ENCODE data around the gene SLC4A9.

The SLC4A9 gene

GRCh38 chr5:140362875-140363630 is 3.1 kb downstream of the SLC4A9 start:
- peak; percentile 76 for DNase-seq (ENCODE audit: low read depth)

DNA sequence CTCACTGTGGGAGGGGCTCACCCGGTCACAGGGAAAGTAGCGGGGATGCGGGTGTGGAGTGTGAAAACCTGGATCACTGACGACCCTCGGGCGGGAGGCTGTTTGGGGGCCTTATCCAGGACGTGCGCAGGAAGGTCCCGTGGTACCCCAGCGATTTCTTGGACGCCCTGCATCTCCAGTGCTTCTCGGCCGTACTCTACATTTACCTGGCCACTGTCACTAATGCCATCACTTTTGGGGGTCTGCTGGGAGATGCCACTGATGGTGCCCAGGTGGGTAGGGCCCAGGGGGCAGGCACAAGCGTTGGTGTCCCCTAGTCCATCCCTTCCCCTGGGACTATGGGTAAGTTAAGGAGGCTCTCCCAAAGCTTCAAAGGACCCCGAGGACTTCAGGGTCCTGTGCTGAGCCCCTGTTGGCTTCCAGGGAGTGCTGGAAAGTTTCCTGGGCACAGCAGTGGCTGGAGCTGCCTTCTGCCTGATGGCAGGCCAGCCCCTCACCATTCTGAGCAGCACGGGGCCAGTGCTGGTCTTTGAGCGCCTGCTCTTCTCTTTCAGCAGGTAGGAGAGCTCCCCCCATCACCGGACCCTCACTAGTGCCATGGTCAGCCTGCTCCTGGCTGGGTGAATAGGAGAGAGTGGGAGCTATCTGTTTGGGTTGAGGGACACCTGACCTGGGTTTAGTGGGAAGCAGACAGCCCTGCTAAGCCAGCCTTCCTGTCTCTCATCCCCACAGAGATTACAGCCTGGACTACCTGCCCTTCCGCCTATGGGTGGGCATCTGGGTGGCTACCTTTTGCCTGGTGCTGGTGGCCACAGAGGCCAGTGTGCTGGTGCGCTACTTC is 3.9 kb downstream of the SLC4A9 start:
- no peak for DNase-seq (ENCODE audit: low read depth)

- no peak for DNase-seq (ENCODE audit: low read depth)
Observed at GRCh38 chr5:140364472-140364765, 4.4 kb downstream of the SLC4A9 start.

GRCh38 chr5:140365282-140365681 is 5.3 kb downstream of the SLC4A9 start:
- no peak for DNase-seq (ENCODE audit: low read depth)

DNA sequence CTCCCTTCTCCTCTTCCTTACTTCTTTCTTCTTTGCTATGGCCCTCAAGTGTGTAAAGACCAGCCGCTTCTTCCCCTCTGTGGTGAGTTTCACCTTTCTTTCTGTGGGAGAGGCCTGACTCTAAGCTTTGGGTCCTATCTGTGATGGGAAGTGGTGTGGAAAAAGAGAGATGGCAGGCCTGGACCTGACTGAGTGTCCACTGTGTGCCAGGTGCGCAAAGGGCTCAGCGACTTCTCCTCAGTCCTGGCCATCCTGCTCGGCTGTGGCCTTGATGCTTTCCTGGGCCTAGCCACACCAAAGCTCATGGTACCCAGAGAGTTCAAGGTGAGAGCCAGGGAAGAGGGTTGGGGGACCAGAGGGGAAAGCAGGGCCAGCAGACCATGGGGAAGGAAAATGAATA is 5.9 kb downstream of the SLC4A9 start:
- no peak for DNase-seq (ENCODE audit: low read depth)

DNA sequence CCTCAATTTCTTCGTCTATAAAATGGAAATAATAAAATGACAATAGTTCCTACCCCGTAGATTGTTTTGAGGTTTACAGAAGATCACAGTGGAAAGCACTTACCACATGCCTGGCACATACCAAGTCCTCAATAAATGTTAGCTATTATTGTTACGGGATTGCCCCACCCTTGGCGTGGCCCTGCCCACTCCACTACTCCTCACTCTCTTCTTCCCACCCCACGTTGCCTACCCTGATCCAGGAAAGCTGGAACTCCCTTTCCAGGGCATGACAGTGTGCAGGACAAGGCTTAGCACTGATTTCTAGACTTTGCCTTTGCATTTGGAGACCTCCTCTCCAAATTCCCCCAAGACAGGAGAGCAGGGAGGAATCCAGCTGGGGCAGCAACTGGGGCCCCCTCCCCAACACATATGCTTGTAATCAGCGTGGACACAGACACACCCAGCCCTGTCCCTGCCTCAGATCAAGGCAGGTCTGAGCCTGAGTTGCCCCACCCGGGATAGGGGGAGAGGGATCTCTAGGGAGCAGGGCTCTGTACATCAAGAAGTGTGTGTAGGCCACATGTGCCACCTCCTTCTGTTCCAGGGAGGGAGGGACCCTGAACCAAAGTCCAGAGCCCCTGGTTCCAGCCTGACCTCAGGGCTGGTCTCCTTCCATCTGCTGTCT is 6.7 kb downstream of the SLC4A9 start:
- DNase-seq (ENCODE audit: low read depth) = no peak

DNA sequence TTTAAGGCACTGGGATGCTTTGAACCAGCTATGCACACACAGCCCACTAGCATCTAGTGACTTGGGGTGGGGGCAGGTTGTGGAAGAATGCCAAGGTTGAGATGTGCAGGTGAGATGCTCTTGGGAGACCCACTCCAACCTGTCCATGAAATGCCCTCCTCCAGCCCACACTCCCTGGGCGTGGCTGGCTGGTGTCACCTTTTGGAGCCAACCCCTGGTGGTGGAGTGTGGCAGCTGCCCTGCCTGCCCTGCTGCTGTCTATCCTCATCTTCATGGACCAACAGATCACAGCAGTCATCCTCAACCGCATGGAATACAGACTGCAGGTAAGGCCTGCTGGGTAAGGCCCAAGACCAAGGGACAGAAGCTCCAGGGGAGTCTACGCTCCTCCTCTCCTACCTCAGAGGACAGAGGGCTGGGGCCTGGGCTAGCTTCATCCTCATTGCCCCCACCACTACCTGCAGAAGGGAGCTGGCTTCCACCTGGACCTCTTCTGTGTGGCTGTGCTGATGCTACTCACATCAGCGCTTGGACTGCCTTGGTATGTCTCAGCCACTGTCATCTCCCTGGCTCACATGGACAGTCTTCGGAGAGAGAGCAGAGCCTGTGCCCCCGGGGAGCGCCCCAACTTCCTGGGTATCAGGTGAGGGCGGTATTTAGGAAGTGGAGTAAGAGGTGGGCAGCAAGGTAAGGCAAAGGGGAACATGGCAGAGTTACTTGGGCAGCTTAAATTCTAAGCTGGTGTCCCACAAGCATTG is 7.4 kb downstream of the SLC4A9 start:
- no peak for DNase-seq (ENCODE audit: low read depth)

DNA sequence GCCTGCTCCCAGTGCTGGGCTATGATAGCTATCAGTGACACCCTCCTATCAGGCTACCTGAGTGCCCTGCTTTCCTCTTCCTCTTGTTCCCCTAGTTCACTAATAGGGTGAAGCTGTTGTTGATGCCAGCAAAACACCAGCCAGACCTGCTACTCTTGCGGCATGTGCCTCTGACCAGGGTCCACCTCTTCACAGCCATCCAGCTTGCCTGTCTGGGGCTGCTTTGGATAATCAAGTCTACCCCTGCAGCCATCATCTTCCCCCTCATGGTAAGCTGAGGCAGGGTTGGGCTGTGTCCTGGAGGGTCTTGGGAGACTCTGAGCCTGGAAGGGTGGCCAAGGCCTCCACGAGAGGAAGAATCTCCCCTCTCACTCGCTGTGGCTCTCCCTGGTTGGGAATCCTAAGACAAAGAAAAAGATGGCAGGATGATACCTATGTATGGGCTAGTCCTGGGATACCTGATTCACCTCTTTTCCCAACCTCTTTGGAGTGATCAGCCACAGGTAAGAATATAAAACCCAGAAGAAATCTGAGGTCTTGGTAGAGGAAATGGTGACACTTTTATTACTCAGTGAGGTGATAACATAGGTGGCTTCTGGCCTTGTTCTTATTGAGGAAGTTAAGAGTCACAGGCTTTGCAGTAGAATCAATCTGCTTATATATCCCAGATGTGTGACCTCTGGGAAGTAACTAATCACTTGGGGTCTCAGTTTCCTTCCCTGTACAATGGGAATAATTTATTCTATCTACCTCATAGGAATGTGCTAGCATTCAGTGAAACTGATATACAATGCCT is 11.6 kb downstream of the SLC4A9 start:
- no peak for DNase-seq (ENCODE audit: low read depth)

DNA sequence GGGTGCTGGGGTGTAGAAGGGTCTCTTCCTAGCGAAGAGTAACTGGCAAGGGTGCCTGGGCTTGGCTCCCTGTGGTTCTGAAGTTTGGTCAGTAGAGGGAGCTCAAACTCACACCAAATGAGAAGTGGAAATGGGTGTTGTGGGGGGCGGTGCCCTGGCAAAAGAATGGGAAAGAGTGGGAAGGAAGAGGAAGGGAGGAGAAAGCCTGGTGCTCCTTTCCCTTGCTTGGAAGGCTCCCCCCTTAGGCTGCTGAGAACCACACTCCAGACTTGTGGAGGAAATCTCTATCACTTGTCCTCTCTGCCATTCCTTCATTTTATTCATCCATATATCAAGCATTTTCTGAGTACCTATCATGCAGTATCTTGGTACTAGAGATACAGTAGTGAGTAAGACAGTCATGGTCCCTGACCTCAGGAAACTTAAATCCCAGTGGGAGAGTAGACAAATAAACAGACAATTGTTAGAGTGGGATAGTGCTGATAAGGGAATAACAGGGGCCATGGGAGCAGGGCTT is 13.0 kb downstream of the SLC4A9 start:
- no peak for DNase-seq (ENCODE audit: low read depth)

DNA sequence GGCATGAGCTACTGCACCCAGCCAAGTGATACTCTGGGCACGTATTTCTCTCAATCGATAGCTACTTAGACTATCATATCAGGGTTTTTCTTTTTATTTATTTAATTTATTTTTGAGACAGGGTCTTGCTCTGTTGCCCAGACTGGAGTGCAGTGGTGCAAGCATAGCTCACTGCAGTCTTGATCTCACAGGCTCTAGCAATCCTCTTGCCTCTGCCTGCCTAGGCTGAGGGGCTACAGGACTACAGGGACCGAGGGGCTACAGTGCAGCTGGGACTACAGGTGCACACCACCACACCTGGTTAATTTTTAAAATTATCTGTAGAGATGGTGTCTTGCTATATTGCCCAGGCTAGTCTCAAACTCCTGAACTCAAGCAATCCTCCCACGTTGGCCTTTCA is 21.4 kb downstream of the SLC4A9 start:
- DNase-seq (ENCODE audit: low read depth) = no peak

DNA sequence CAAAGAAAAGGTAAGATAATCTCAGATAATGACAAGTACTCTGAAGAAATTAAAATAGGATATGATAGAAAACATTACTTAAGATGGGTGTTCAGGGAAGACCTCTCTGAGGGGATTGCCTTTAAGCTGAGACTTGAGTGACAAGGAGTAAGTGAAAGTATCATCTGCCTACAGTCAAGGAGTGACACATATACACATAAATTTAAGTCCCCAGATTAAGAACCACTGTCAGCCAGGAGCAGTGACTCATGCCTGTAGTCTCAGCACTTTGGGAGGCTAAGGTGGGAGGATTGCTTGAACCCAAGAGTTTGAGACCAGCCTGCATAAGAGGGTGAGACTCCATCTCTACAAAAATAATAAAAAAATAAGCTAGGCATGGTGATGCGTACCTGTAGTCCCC is 22.0 kb downstream of the SLC4A9 start:
- no peak for DNase-seq (ENCODE audit: low read depth)

GRCh38 chr5:140382866-140383265 is 22.9 kb downstream of the SLC4A9 start:
- DNase-seq (ENCODE audit: low read depth) = no peak

GRCh38 chr5:140383300-140383699 is 23.3 kb downstream of the SLC4A9 start:
- no peak for DNase-seq (ENCODE audit: low read depth)

DNA sequence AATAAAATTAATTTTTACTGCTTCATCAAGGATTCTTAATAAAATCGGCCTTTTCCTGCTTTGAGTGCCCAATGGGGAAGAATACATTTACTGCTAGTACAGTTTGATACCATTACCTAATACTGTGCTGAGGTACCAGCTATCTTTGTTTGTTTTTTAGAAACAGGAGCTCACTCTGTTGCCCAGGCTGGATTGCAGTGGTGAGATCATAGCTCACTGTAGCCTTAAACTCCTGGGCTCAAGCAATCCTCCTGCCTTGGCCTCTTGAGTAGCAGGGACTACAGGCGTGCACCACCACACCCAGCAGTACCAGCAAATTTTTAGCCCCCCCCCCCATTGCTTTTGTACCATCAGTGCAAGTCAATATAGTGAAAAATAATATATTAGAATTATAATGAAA is 28.1 kb downstream of the SLC4A9 start:
- DNase-seq (ENCODE audit: low read depth) = no peak

DNA sequence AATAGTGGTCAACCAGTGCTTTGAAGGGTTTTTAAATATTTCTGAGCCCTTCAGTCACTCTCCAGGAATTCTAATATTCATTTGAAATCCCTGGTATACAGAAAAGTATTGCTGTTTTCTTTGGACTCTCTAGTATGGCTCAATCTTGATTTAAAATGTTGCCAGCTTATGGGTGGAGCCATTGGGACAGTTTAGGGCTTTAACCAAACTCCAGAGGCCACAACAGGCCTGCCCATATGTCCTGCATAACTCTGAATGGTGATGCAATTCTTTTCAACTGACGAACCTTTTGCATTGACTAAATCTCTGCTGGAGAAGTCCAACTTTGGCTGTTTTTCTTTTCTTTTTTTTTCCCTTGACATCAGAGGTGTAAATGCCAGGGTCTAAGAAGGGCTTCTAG is 31.3 kb downstream of the SLC4A9 start:
- no peak for DNase-seq (ENCODE audit: low read depth)

GRCh38 chr5:140391732-140392131 is 31.7 kb downstream of the SLC4A9 start:
- DNase-seq (ENCODE audit: low read depth) = no peak

DNA sequence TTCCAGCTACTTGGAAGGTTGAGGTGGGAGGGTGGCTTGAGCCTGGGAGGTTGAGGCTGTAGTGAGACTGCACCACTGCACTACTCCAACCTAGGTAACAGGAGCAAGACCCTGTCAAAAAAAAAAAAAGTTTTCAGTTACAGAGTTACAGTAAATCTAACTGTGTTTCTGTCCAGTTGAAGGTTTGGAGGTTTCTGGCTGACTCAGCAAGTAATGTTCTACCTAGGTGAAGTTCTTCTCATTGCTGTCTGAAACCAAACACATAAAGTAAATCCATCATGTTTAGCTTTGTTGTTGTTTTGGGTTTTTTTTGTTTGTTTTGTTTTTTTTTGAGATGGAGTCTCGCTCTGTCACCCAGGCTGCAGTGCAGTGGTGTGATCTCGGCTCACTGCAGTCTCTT is 33.7 kb downstream of the SLC4A9 start:
- DNase-seq (ENCODE audit: low read depth) = no peak

GRCh38 chr5:140398379-140398811 is 38.4 kb downstream of the SLC4A9 start:
- DNase-seq (ENCODE audit: low read depth) = no peak

DNA sequence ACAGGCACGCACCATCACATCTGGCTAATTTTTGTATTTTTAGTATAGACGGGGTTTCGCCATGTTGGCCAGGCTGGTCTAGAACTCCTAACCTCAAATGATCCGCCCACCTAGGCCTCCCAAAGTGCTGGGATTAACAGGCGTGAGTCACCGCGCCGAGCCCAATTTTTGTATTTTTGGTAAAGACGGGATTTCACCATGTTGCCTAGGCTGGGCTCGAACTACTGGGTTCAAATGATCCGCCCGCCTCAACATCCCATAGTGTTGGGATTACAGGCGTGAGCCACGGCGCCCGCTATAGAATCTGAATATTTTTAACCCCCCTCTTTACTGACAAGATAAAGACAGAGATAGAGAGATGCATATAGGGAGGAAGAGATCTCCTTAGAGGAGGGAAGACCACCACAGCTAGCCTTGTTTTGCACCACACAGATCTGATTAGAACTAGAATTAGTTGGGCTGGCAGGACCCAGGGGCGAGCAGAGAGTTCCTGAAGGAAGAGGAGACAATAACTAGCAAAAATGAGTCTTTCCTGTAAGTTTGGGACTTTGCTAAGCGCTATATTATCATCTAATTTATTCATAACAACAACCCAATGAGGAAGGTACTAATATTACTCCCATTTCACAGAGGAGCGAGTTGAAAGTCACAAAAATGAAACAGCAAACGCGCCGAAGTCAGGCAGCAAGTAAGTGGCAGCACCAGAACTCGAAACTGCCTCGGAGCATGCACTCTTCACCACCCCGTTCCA is 40.2 kb downstream of the SLC4A9 start:
- DNase-seq (ENCODE audit: low read depth) = no peak

GRCh38 chr5:140400730-140401361 is 40.9 kb downstream of the SLC4A9 start:
- DNase-seq (ENCODE audit: low read depth) = peak; percentile 47

Measured in stimulated activated CD8-positive, alpha-beta memory T cell treated with anti-CD3 and anti-CD28 coated beads, Interleukin-15, amount 100 ng/mL, for 24 hours (primary cell).